ENCODE measurements around the gene FAM200C. TPM values are rescaled to one million over a fixed set of nuclear protein-coding genes. Genes with fewer than 3 reads are reported as not detected.

The FAM200C gene
- polyA plus RNA-seq, 1 experiment = 1.6 TPM

- no peak for DNase-seq (ENCODE audit: low read depth)
- Histone ChIP-seq H3K4me3 (ENCODE audit: low read depth, low read length) (no peak overlapping the region), H3K27me3 (ENCODE audit: control insufficient read depth, insufficient read depth, low read length) (no peaks in the 10 kb centered on the region), H3K36me3 (ENCODE audit: control insufficient read depth, insufficient read depth, low read length) (no peaks in the 10 kb centered on the region)
- no peak for TF ChIP-seq CTCF (IDR thresholded peaks at IDR 0.05; ENCODE audit: insufficient read depth, low read depth, low read length)
- ChIA-PET POLR2A (no interaction called here), CTCF (interaction anchor here (1.4 kb wide), 1 partner anchor 387 kb away, joined by 3 read pairs; no protein-coding TSS in a partner anchor)
Measured at GRCh38 chr5:160395111-160395510, 4.7 kb downstream of the FAM200C start.

GRCh38 chr5:160390787-160391696, 8.8 kb downstream of the FAM200C start:
- no peaks in the 10 kb centered on the region for H3K27me3 ChIP-seq (ENCODE audit: control insufficient read depth, insufficient read depth, low read length)
- H3K36me3 ChIP-seq (ENCODE audit: control insufficient read depth, insufficient read depth, low read length) = no peaks in the 10 kb centered on the region
- ChIA-PET POLR2A (no interaction called here), CTCF (interaction anchor here (0.6 to 6.2 kb wide), 15 partner anchors 9 to 371 kb away, joined by 3 to 27 read pairs (median 4); partner anchors contain the start of gene C1QTNF2)
- H3K4me3 ChIP-seq (ENCODE audit: low read depth, low read length) = no peak overlapping the region
- peak; percentile 51 for TF ChIP-seq CTCF (IDR thresholded peaks at IDR 0.05; ENCODE audit: insufficient read depth, low read depth, low read length)
- DNase-seq (ENCODE audit: low read depth) = no peak

GRCh38 chr5:160387445-160387844, 12.4 kb downstream of the FAM200C start:
- no peak for TF ChIP-seq CTCF (IDR thresholded peaks at IDR 0.05; ENCODE audit: insufficient read depth, low read depth, low read length)
- CTCF ChIA-PET = no interaction called here
- no peak for DNase-seq (ENCODE audit: low read depth)

GRCh38 chr5:160385496-160385895, 14.4 kb downstream of the FAM200C start:
- CTCF ChIA-PET = no interaction called here
- POLR2A ChIA-PET = no interaction called here
- no peak overlapping the region for H3K4me3 ChIP-seq (ENCODE audit: low read depth, low read length)
- H3K27me3 ChIP-seq (ENCODE audit: control insufficient read depth, insufficient read depth, low read length) = no peaks in the 10 kb centered on the region; the same call in 1 of the 2 replicates
- no peak for TF ChIP-seq CTCF (IDR thresholded peaks at IDR 0.05; ENCODE audit: insufficient read depth, low read depth, low read length)
- no peak for DNase-seq (ENCODE audit: low read depth)
- H3K36me3 ChIP-seq (ENCODE audit: control insufficient read depth, insufficient read depth, low read length) = no peaks in the 10 kb centered on the region

More at GRCh38 chr5:160387445-160387844, 12.4 kb downstream of the FAM200C start:
- Histone ChIP-seq H3K36me3 (ENCODE audit: control insufficient read depth, insufficient read depth, low read length) (no peaks in the 10 kb centered on the region), H3K27me3 (ENCODE audit: control insufficient read depth, insufficient read depth, low read length) (no peaks in the 10 kb centered on the region), H3K4me3 (ENCODE audit: low read depth, low read length) (no peak overlapping the region)
- POLR2A ChIA-PET = no interaction called here

GRCh38 chr5:160384681-160385080, 15.2 kb downstream of the FAM200C start:
- ChIA-PET CTCF (interaction anchor here (0.6 kb wide), 1 partner anchor 25 kb away, joined by 4 read pairs; no protein-coding TSS in a partner anchor), POLR2A (no interaction called here)
- no peak for DNase-seq (ENCODE audit: low read depth)
- Histone ChIP-seq H3K36me3 (ENCODE audit: control insufficient read depth, insufficient read depth, low read length) (no peaks in the 10 kb centered on the region), H3K4me3 (ENCODE audit: low read depth, low read length) (no peak overlapping the region), H3K27me3 (ENCODE audit: control insufficient read depth, insufficient read depth, low read length) (no peaks in the 10 kb centered on the region; the same call in 1 of the 2 replicates)
- TF ChIP-seq CTCF (IDR thresholded peaks at IDR 0.05; ENCODE audit: insufficient read depth, low read depth, low read length) = no peak

Data from BJ (cell line).